ENCODE results near the gene SMIM11.
A peak's percentile ranks its signal among the peaks of the same experiment; 100 is the strongest.

Gene SMIM11

DNA sequence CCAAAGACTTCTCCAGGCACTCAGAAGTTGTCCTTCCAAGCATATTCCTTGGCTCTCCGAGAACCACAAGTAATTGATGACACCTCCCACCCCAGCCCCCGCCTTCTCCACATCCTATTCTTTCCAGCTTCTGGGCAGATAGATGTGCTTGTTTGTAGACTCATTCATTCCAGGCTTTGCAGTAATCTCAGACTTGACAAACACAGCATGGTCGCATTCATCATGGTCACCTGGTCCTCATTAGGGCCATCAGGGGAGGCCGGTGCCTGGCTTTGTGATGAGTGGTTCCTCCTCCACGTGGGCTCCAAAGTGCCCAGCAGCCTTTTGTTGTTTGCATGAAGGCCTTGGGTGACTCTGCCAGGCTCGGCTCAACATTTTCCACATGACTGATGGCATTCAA, 40.0 kb upstream of the SMIM11 start:
- Histone ChIP-seq H3K27me3 (ENCODE audit: control insufficient read depth, insufficient read depth, low read length) (no peaks in the 10 kb centered on the region), H3K4me3 (ENCODE audit: low read depth, low read length) (no peak overlapping the region), H3K79me2 (no peaks in the 10 kb centered on the region), H2AFZ (peak overlapping the region; percentile 28), H3K36me3 (ENCODE audit: control insufficient read depth, insufficient read depth, low read length) (no peaks in the 10 kb centered on the region), H3K4me1 (peaks cover 4% of the 10 kb centered on the region), H3K9ac (no peak overlapping the region), H3K27ac (no peak overlapping the region), H3K4me2 (ENCODE audit: low read length) (no peak overlapping the region), H3K9me3 (ENCODE audit: control insufficient read depth, low read length) (no peaks in the 10 kb centered on the region)
- TF ChIP-seq CTCF (IDR thresholded peaks at IDR 0.05) = no peak

DNA sequence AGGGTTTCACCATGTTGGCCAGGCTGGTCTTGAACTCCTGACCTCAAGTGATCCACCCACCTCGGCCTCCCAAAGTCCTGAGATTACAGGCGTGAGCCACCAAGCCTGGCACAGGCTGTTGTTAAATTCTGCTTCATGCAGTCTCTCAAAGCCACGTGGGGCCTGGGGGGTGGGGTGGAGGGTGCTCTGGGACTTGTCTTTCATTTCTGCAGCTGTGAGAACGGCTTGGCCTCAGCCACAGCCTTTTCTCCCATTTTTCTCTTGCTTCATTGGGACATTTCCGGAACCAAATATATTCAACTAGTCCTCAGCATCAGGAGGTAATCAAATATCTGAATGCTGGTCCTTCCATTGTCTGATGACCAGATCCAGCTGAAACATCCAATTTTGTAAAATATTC, 39.1 kb upstream of the SMIM11 start:
- no peak overlapping the region for H3K27ac ChIP-seq

GRCh38 chr21:34336756-34337391, 38.4 kb upstream of the SMIM11 start:
- Histone ChIP-seq H3K4me1 (peaks cover 4% of the 10 kb centered on the region), H3K27ac (no peak overlapping the region), H3K36me3 (ENCODE audit: control insufficient read depth, insufficient read depth, low read length) (no peaks in the 10 kb centered on the region), H3K4me2 (ENCODE audit: low read length) (no peak overlapping the region), H3K79me2 (no peaks in the 10 kb centered on the region), H3K27me3 (ENCODE audit: control insufficient read depth, insufficient read depth, low read length) (no peaks in the 10 kb centered on the region), H3K4me3 (ENCODE audit: low read depth, low read length) (no peak overlapping the region), H3K9me3 (ENCODE audit: control insufficient read depth, low read length) (no peaks in the 10 kb centered on the region), H3K9ac (no peak overlapping the region), H2AFZ (no peak overlapping the region)
- TF ChIP-seq CTCF (IDR thresholded peaks at IDR 0.05) = no peak

More for the DNA sequence above, 39.1 kb upstream of the SMIM11 start:
- no peak overlapping the region for H3K4me3 ChIP-seq (ENCODE audit: low read depth, low read length)
- H3K36me3 ChIP-seq (ENCODE audit: control insufficient read depth, insufficient read depth, low read length) = no peaks in the 10 kb centered on the region
- peaks cover 4% of the 10 kb centered on the region for H3K4me1 ChIP-seq
- TF ChIP-seq CTCF (IDR thresholded peaks at IDR 0.05) = no peak
- no peak overlapping the region for H3K9ac ChIP-seq
- no peaks in the 10 kb centered on the region for H3K27me3 ChIP-seq (ENCODE audit: control insufficient read depth, insufficient read depth, low read length)
- H2AFZ ChIP-seq = no peak overlapping the region
- no peak overlapping the region for H3K4me2 ChIP-seq (ENCODE audit: low read length)
- no peaks in the 10 kb centered on the region for H3K9me3 ChIP-seq (ENCODE audit: control insufficient read depth, low read length)
- no peaks in the 10 kb centered on the region for H3K79me2 ChIP-seq

GRCh38 chr21:34337741-34338140, 37.6 kb upstream of the SMIM11 start:
- H3K9ac ChIP-seq = no peak overlapping the region
- H2AFZ ChIP-seq = no peak overlapping the region
- no peaks in the 10 kb centered on the region for H3K9me3 ChIP-seq (ENCODE audit: control insufficient read depth, low read length)
- H3K27me3 ChIP-seq (ENCODE audit: control insufficient read depth, insufficient read depth, low read length) = no peaks in the 10 kb centered on the region
- H3K27ac ChIP-seq = no peak overlapping the region
- no peak for TF ChIP-seq CTCF (IDR thresholded peaks at IDR 0.05)
- H3K4me2 ChIP-seq (ENCODE audit: low read length) = no peak overlapping the region
- no peaks in the 10 kb centered on the region for H3K79me2 ChIP-seq
- peaks cover 4% of the 10 kb centered on the region for H3K4me1 ChIP-seq
- no peak overlapping the region for H3K4me3 ChIP-seq (ENCODE audit: low read depth, low read length)
- no peaks in the 10 kb centered on the region for H3K36me3 ChIP-seq (ENCODE audit: control insufficient read depth, insufficient read depth, low read length)

DNA sequence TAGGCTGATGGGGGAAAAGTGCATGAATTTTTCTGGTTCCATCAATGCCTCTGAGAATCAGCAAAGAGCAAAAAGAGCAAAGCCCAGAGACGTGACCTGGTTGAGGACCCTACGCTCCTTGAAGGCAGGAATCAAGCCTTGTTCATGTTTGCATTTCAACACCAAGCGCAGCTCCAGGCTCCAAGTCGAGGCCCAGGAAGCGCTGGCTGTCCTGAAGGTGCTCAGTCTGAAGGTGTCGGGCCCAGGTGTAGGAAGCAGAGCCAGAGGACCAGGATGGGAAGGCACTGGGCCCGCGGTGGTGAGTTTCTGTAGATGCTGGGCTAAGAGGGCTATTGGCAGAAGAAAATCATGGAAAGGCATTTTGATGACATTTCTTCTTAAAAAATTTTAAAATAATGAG, 37.1 kb upstream of the SMIM11 start:
- H3K27me3 ChIP-seq (ENCODE audit: control insufficient read depth, insufficient read depth, low read length) = no peaks in the 10 kb centered on the region
- no peak overlapping the region for H3K4me3 ChIP-seq (ENCODE audit: low read depth, low read length)
- H3K4me1 ChIP-seq = peaks cover 4% of the 10 kb centered on the region
- no peak overlapping the region for H2AFZ ChIP-seq
- no peaks in the 10 kb centered on the region for H3K79me2 ChIP-seq
- no peak overlapping the region for H3K9ac ChIP-seq
- no peaks in the 10 kb centered on the region for H3K36me3 ChIP-seq (ENCODE audit: control insufficient read depth, insufficient read depth, low read length)
- no peak overlapping the region for H3K27ac ChIP-seq
- H3K4me2 ChIP-seq (ENCODE audit: low read length) = no peak overlapping the region
- TF ChIP-seq CTCF (IDR thresholded peaks at IDR 0.05) = no peak
- no peaks in the 10 kb centered on the region for H3K9me3 ChIP-seq (ENCODE audit: control insufficient read depth, low read length)

Measured in parathyroid adenoma (tissue), 2 donors.